ENCODE measurements around the gene ALG12.

ALG12 gene

DNA sequence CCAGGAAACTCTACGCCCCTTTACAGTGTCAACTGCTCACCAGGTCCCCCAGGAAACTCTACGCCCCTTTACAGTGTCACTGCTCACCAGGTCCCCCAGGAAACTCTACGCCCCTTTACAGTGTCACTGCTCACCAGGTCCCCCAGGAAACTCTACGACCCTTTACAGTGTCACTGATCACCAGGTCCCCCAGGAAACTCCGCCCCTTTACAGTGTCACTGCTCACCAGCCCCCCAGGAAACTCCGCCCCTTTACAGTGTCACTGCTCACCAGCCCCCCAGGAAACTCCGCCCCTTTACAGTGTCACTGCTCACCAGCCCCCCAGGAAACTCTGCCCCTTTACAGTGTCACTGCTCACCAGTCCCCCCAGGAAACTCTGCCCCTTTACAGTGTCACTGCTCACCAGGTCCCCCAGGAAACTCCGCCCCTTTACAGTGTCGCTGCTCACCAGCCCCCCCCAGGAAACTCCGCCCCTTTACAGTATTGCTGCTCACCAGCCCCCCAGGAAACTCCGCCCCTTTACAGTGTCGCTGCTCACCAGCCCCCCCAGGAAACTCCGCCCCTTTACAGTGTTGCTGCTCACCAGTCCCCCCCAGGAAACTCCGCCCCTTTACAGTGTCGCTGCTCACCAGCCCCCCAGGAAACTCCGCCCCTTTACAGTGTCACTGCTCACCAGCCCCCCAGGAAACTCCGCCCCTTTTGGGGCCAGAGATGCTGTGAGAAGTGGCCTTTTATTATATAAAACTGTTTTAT is 27.0 kb upstream of the ALG12 start:
- DNase-seq (ENCODE audit: low spot score), result peak; percentile 27

DNA sequence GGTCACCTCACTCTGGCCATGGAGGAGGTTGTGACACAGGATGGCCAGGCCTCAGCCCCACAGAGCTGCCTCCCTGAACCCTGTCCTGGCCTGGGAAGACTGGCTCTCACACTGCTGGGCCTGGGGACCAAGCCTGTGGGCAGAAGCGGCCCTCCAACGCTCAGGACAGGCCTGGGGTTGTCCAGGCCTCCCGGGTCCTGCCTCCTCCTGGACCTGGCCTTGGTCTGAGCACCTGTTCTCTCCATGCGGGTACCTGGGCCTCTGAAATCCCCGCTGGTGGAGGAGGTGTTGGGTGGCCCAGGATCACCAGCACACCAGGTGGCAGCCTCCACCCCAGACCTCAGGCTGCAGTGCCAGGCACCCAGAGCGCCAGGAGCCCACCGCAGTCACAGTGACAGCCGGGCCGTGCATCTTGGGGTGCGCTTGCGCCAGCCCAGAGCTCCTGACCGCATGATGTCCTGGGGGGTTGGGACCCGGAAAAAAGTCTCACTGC is 26.2 kb upstream of the ALG12 start:
- no peak for DNase-seq (ENCODE audit: low spot score)

DNA sequence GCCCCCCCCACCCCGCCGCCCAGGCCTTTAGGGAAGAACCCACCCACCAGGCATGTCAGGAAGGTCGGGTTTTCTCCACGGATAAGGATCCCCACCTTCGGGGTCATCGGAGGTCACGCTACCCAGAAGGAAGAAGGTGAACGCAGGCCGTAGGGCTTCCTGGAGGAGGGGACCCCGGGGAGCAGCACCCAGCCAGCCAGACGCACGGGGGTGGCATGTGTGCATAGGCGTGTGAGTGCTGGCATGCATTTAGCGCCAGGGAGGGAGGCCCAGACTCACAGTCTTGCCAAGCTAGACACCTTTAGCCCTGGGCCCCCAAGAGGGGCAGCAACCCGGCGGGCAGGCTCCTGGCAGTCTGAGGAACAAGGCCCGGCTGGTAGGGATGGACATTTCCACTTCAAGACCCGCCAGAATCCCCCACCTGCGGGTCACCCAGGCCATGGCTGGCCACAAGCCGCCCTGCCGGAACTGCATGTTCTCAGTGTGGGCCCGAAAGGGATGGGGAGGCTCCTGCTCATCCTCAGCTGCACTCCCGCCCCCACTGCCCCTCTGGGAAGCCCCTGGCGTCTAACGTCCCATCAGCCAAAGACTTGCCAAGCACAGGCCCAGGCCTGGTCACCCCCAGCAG is 25.6 kb upstream of the ALG12 start:
- DNase-seq (ENCODE audit: low spot score), result no peak

DNA sequence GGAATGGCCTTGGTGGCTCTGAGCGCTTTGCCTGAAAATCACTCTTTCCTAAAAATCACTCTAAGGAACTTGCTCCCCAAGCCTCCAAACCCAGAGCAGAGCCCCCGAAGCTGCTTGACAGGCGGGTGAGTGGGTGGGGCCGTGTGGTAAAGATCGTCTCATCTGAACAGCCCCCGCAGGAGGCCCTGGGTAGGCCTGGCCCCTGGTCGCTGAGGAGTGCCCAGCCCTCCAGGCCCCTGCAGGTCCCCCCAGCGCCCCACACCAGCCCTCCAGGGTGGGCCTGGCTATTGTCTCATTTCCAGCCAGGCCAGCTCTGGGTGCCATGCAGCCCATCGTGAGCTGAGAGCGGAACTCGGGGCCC is 25.1 kb upstream of the ALG12 start:
- no peak for DNase-seq (ENCODE audit: low spot score)

DNA sequence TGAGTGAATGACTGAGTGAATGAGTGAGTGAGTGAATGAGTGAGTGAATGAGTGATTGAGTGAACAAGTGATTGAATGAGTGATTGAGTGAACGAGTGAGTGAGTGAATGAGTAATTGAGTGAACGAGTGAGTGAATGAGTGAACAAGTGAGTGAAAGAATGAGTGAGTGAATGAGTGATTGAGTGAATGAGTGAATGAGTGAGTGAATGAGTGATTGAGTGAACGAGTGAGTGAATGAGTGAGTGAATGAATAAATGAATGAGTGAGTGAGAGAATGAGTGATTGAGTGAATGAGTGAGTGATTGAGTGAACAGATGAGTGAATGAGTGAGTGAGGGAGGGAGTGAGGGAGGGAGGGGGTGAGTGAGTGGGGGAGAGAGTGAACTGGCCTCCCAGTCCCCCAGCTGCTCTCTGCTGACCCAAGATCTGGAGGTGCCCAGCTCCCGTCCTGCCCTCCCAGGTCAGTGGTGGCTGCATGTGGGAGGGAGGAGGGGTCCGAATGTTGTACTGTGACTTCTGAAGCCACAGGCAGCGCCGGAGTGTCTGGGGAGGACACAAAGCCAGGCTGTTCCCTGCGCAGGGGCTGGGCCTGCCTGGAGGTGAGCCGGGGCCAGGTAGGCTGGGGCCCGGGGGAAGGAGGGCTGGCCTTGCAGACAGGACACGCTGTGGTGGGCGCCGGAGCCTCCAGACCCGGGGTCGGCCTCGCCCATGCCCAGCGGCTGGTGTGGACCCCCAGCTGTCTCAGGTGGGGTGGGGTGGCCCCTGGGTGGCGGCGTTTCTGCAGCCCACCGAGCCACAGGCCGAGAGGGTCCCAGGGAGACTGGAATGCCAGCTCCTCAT is 24.5 kb upstream of the ALG12 start:
- DNase-seq (ENCODE audit: low spot score), result no peak

DNA sequence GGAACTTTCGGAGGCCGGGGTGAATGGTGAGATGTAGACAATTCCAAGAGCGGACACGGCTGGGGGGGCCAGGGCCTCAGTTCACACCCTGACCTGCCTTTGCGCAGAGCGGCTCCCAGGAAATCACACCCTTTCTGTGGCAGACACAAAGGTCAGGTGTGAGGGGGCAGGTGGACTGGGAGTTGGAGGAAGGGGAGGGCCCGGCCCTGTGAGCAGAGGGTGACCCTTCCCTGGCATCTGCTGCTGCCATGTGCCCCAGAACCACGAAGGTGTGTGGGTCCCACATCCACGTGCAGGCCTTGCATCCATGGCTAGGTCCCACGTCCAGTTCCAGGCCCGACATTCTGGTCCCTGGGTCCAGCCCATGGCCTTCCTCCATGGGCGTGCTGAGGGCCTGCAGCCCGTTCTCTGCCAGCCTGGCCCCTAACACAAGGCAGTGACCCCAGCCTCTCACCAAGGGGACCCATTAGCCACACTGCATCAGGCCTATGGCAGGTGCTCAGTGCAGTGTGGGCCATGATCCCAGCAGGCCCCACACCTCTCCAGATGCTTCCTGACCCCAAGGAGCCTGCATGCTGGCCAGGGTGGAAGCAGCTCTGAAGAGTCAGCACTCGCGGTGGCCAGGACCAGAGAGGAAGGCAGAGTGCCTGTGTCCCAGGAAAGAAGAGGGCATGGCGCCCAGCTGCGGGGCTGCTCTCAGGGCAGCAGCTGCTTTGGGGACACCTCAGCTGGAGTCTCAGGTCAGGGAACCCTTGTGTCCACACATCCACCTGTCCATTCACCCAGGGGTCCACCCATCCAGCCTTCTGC is 23.5 kb upstream of the ALG12 start:
- no peak for DNase-seq (ENCODE audit: low spot score)

DNA sequence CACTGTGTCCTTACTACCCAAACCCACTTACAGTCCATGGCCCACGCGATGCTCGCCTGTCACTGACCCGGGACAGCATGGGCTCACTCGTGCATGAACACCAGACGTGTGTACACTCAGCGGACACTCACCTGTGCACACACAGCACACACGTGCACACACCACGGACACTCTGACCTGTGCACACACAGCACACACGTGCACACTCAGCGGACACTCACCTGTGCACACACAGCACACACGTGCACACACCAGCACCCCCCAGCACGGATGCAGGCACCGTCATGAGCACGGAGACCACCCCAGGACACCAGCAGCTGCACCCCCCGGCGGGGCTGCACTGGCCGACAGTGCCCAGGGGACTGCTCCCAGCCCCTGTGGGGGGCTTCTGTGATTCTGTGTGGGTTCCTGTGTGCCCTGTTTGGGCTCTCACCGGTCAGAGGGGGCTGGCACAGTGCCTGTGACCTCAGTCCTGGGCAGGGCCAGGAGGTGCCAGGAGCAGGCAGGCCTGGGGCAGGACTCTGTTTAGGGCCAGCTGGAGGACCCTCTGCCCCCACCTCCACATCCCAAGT is 20.4 kb upstream of the ALG12 start:
- no peak for DNase-seq (ENCODE audit: low spot score)

DNA sequence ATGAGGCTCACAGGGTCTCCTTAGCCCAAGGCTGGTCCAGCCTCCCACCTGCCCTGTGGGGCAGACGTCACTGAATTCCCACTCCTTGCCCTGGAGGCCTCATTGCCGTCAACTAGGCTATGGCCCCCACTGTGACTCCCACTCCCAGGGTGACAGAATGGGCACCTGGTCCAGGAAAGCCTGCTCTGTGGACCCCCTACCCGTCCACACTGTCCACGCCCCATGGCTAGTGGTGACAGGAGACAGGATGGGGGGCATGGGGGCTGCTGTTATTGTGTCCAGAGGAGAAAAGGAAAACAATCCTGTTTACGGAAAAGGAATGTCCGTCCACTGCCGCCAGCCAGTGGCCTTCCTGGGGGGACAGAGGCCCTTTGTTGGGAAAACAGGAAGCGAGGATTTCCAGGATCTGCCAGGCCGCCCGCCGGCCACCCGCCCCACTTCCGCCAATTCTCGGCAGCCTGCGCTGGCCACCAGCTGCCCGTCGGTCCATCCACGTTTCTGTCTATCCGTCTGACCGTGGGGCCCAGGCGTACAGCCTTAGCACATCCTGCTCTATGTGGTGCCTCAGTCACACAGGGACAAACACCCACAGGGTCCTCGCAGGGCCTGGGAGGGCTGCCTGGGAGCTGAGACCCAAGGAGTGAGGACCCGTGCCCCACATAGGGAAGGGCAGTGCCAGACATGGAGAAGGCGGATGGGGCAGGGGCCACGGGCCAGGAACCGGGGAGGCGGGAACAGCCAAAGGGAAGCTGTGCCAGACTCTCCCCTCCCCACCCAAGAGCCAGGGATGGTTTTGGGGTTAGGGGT is 19.7 kb upstream of the ALG12 start:
- no peak for DNase-seq (ENCODE audit: low spot score)

DNA sequence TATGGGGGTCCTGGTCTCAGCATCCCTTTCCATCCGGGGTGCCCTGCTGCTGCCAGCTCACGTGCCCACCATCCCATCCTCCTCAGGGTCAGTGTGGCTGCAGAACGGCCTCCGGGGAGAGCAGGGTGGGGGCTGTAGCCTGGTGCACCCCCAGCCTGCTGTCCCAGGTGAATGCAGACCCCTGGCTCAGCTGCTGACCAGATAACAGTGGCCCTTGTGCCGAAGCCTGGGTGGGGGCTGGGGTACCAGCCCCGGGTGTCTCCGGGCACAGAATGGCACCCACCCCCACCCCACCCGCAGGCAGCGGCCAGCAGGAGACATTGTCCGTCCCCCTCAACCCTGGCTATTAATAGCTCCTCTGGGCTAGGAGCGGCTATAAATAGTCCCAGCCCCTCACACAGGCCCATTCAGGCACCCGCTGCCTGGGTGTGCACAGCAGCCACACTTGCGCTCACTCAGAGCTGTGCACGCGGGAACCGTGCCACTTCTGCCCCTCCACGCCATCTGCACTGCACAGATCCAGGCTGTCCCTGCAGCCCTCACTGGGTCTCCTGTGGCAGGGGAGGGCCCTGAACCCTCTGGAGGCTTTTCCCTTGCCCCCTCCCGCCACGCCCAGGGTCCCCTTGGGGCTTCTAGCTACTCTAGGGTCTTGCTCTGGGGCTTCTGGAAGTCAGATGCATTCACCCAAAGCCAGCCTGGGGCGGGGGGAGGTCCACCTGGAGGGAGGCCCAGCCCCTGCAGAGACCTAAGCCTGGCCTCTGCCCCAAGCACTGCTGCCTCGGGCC is 18.9 kb upstream of the ALG12 start:
- DNase-seq (ENCODE audit: low spot score), result no peak

DNA sequence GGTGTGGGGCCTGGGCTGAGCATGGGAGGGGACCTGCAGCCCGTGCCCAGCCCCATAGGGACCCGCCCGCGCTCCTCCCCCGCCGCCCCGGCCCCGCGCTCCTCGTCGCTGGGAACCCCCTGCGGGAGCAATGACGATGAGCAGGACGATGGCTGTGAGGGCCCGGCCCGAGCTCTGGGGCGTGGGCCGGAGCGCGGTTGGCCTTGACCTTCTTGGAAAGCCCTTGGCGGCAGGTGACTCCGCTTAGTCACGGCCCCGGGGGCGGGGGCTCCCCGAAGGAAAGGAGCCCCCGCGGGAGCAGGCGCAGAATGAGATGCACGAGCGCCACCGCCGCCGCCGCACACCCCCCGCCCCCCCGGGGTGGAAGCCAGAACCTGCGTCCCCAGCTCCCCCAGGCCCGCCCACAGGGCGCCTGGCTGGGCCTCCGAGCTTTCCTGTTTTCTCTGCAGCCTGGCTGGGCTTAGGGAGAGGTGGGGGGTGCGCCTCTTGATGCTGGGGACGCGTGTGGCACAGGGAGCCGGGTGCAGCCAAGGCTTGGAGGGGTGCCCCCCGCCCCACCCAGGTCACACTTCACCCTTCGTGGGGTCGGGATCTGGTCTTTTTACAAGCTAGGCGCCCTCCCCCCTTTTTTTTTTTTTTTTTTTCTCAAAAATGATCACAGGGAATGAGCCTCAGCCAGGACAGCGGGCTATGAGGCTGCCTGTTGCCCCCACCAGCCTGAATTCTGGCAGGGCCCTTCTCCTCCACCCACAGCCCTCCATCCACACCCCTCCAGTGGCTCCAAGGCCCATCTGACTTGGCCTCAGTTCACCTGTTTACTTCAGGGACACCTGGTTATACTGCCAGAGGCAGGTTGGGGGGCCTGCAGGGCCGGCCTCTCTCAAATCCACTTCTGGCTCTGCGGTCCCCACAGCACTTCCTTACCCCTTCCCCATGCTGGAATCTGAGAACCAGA is 18.1 kb upstream of the ALG12 start:
- peak; percentile 70 for DNase-seq (ENCODE audit: low spot score)

DNA sequence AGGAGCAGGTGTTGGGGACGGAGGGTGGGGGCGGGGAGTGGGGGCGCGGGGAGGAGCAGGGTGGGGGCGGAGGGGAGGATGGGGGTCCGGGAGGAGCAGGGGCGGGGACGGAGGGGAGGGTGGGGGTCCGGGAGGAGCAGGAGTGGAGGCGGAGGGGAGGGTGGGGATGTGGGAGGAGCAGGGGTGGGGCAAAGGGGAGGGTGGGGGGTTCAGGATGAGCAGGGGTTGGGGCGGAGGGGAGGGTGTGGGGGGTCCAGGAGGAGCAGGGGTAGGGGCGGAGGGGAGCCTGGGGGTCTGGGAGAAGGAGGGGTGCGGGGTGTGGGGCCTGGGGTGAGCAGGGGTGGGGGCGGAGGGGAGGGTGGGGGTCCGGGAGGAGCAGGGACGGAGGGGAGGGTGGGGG is 17.3 kb upstream of the ALG12 start:
- no peak for DNase-seq (ENCODE audit: low spot score)

DNA sequence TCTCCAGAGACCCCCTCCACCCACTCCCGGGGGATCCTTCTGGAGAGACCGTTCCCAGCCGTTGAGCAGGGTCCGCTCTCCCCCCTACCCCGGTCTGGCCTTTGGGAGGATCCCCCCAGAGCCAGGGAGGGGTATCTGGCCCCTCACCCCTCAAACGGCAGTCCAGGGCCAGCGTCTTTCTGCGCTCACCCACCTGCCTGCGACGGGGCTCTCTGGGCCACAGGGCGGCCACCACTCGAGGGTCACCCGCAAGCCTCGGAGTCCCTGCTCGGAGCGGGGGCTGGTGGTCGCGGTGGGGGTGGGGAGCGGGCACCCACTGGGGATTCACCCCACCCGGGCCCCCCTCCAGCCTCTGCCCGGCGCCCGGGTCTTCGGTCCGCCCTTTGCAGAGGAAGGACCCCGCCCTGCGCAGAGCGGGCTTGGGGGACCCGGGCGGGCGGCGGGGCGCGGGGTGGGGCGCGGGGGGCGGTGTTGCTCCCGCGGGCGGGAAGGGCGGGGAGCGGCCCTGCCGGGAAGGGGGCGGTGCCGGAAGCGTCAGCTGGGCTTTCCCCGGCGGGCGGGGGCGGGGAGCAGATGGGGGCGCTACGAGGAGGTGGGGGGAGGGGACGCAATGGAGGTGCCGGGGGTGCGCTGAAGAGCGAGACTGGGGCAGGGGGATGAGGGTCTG is 16.8 kb upstream of the ALG12 start:
- DNase-seq (ENCODE audit: low spot score), result peak; percentile 29

DNA sequence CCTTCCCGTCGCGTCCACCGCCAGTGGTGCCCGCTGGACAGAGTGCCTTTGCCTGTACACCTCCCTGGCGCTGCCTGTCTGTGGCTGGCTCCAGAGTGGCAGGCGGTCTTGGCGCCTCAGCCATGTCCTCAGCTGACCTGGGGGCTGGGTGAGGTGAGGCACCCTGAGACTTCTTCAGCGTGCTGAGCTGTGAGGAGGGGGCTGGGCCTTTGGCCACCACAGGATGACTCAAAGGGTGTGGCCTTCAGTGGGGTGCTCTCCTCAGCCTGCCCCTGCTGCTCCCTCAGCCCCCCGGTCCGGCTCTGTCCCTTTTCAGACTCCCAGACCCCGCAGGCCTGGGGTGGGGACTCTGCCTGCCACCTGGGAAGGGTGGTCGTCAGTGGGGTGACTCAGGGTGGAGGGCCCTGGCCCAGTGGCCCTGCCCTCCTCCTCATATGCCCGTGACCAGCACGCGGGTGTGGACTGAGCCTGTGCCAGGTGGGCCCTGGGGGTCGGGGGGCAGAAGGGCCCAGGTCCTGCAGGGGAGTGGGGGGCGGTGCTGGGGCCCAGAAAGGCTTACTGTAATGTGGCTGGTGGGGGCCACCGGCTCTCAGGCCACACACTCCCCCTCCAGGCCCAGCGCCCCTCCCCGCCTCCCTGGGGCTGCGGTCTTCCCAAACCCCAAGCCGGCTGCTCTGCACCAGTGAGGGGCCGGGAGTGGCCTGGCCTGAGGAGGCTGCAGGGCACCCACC is 16.1 kb upstream of the ALG12 start:
- DNase-seq (ENCODE audit: low spot score), result no peak

DNA sequence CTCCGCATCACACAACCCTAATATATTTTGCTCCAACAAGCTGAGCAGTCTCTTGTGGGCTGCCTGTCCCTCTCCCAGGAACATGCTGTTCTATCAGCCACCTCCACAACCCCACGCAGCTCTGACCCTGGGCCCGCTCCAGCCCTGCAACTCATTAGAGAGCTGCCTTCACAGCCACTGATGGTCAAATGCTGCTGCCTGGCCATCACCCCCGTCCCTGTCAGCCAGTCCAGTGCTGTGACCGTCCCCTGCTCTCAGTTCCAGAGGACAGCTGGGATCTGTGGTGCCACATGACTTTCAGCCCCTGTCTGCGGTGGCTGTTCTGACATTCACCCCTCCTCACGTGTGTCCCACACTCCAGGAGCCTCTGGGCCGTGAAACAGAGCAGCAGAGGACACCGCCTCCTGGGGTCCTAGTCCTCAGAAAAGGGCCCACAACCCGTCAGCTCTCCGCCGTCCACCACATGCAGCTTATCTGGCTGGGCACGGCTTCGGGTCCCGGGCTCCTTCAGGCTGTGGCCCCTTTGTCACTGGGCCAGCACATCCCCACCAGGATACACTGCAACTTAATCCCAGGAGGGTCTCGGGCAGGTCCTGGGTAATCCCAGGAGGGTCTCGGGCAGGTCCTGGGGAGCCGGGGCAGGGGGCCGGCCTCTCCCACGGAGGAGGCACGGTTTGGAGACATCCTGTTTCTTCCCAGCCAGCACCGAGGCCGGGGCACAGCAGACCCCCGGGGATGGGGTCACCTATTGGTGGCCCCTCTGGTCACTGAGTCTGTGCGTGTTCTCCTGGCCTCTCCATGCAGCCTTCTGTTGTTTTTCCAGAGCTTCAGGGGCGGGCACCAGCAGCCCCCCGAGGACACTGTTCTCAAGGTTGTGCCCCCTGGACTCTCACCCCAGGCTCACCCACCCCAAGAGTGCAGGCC is 15.3 kb upstream of the ALG12 start:
- no peak for DNase-seq (ENCODE audit: low spot score)

DNA sequence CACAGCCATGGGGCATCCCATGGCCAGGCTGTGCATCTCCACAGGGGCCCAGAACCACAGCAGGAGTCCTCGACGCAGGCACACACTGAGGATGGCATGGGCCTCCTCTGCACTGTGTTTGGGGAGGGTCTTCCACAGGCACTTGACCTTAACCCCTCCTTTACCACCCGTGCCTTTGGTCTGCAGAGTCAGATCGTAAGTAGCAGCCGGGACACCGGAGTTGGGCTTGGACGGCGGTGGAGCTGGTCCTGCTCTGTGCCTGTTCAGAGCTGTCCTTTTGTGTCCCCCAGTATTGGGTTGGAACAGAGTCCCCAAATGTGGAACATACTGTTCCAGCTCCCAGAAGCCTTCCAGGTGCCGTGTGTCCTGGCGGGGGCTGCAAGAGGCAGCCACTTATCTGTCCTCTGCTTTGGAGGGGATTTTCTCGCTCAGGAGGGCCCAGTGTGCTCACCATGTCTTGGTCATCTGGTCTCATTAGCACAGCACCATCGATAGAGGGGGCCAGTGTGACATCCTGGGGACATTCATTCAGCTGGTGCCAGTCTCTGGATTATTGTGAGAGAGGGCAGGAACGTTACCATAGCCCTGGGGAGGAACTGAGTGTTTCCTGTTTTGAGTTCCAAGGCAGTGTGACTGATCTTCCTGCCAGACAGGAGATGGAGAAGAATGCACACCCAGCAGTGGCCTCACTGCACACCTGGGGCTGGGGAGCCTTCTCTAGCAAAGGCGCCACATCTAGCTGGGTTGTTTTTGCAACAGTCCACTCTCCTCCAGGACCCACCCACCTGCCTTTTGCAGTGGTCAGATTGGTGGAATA is 12.6 kb upstream of the ALG12 start:
- DNase-seq (ENCODE audit: low spot score), result peak; percentile 45

Data from RKO (cell line).